ENCODE data around the gene SYNGR4.

- TF ChIP-seq EP300 (IDR thresholded peaks at IDR 0.05) (no peak), CTCF (IDR thresholded peaks at IDR 0.05) (no peak), POLR2A (IDR thresholded peaks at IDR 0.05) (no peak)
These were observed 21.8 kb upstream of the SYNGR4 start for GRCh38 chr19:48342414-48342738.
